Endothelial cell of umbilical vein (primary cell): ENCODE measurements around the gene HDAC4.

ENCODE experiments used
- CTCF ChIP-seq, 2 donors: IDR thresholded peaks; 1 replicate in 1 of 2; 2 replicates in 1 of 2; pipeline ENCODE4 v1.5.1; 2011; ENCODE audit warnings: low read length in 2 of 2, mild to moderate bottlenecking in 2 of 2, moderate library complexity in 2 of 2, control low read depth in 1 of 2, inconsistent platforms in 1 of 2, low read depth in 1 of 2; ENCODE audit not compliant: insufficient read depth in 1 of 2; ENCODE audit errors: extremely low read depth in 1 of 2
- EZH2 ChIP-seq: IDR thresholded peaks from 2 replicates; pipeline ENCODE4 v1.6.1; 2012; ENCODE audit warnings: borderline replicate concordance, low read depth, mild to moderate bottlenecking, moderate library complexity, low read length, inconsistent platforms; ENCODE audit not compliant: severe bottlenecking
- FOS ChIP-seq: IDR thresholded peaks from 2 replicates; pipeline ENCODE4 v1.6.1; 2011; ENCODE audit warnings: mild to moderate bottlenecking, low read length, moderate library complexity, borderline replicate concordance; ENCODE audit not compliant: insufficient read depth
- GATA2 ChIP-seq: IDR thresholded peaks from 2 replicates; pipeline ENCODE4 v1.7.0; 2011; ENCODE audit warnings: low read depth, mild to moderate bottlenecking, moderate library complexity, mixed read lengths, low read length; ENCODE audit not compliant: insufficient read length, insufficient read depth
- JUN ChIP-seq: IDR thresholded peaks from 2 replicates; pipeline ENCODE4 v1.6.1; 2011; ENCODE audit warnings: borderline replicate concordance, low read depth; ENCODE audit not compliant: insufficient read length, insufficient read depth
- MAX ChIP-seq: IDR thresholded peaks from 2 replicates; pipeline ENCODE4 v1.6.1; 2011; ENCODE audit not compliant: insufficient read depth, insufficient read length
- MYC ChIP-seq: IDR thresholded peaks from one replicate; pipeline ENCODE4 v1.6.1; 2011; ENCODE audit warnings: mild to moderate bottlenecking, low read depth, low read length
- POLR2A ChIP-seq: IDR thresholded peaks from 2 replicates; pipeline ENCODE4 v1.6.1; 2012; ENCODE audit warnings: low read depth, mild to moderate bottlenecking, control low read depth, low read length
- POLR2AphosphoS5 ChIP-seq: IDR thresholded peaks from 2 replicates; pipeline ENCODE4 v1.6.1; 2012; ENCODE audit warnings: low read depth, mild to moderate bottlenecking, control low read depth, low read length, moderate library complexity; ENCODE audit not compliant: insufficient read depth

- TF ChIP-seq FOS (no peak), EZH2 (no peak), MYC (no peak), CTCF (IDR thresholded peaks at IDR 0.05; ENCODE audit: extremely low read depth in 1 of 2, insufficient read depth in 1 of 2, low read depth in 1 of 2, low read length in 2 of 2) (no peak), JUN (no peak), POLR2AphosphoS5 (no peak), POLR2A (no peak), MAX (no peak), GATA2 (no peak)
Measured at GRCh38 chr2:239245107-239245506, 155.7 kb downstream of the HDAC4 start.
